ENCODE data around the gene CPVL.

CPVL gene

DNA sequence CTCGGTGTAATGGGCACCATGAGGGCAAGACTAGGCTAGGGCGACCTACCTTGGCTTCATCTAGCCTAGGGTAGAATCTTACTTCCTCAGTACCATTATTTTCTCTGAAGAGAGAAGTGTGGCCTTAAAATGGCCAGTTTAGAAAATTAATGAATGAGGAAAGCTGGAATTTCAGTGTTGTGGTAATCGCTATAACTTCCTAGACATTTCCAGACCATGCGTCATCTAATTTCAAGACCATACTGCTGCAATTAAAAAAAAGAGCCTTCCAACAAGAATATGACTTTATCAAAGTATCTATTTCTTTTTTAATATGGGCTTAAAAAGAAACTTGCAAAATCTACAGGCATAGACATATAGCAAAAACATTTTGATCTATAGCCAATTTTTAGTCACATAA, 68.5 kb downstream of the CPVL start:
- no peaks in the 10 kb centered on the region for H3K9me3 Mint-ChIP-seq
- H3K27me3 Mint-ChIP-seq (ENCODE audit: low read depth): peaks cover 14% of the 10 kb centered on the region
- H3K36me3 Mint-ChIP-seq (ENCODE audit: low read depth): no peaks in the 10 kb centered on the region
- H3K27ac Mint-ChIP-seq: no peak overlapping the region
- H3K4me1 Mint-ChIP-seq (ENCODE audit: low read depth): no peaks in the 10 kb centered on the region
- no peak overlapping the region for H3K4me3 Mint-ChIP-seq

DNA sequence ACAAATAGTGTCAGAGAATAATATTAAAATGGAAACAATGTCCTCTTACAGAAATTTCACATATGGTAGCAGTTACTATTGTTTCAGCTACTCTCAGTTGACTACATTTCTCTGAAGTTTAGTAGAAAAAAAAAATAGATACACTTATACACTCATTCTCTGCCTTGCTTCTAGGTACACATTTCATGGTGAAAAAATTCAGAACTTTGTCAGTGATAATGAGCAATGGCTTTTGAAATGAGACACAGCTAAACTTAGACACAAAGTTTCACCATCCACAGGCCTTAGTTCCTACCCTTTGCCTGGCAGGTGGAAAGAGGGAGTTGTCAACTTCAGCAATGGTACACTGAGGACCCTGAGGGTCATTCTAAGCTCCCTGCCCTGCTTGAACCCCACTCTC, 69.2 kb downstream of the CPVL start:
- Mint-ChIP-seq H3K27ac (no peak overlapping the region), H3K36me3 (ENCODE audit: low read depth) (no peaks in the 10 kb centered on the region), H3K9me3 (no peaks in the 10 kb centered on the region), H3K4me3 (no peak overlapping the region), H3K27me3 (ENCODE audit: low read depth) (peaks cover 14% of the 10 kb centered on the region), H3K4me1 (ENCODE audit: low read depth) (no peaks in the 10 kb centered on the region)

DNA sequence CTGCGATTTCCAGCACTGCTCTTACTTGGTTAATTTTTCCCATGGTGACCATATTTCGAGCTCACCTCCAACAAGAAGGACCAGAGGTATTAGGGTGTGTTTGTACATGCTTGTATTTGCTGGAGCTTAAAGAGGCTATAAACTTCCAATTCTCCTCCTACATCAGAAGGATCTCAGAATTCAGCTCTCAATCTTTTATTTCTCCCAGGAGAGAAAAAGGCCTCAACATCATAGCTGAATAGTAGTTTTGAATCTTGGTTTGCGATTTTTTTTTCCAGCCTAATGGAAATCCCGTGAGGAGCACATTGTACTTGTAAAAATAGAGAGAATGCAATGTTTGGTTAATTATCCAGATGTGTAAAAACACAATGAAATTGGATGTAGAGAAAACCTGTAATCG, 69.7 kb downstream of the CPVL start:
- H3K4me1 Mint-ChIP-seq (ENCODE audit: low read depth): no peaks in the 10 kb centered on the region
- H3K9me3 Mint-ChIP-seq: no peaks in the 10 kb centered on the region
- no peak overlapping the region for H3K4me3 Mint-ChIP-seq
- no peak overlapping the region for H3K27ac Mint-ChIP-seq
- no peaks in the 10 kb centered on the region for H3K36me3 Mint-ChIP-seq (ENCODE audit: low read depth)
- peaks cover 10% of the 10 kb centered on the region for H3K27me3 Mint-ChIP-seq (ENCODE audit: low read depth)

DNA sequence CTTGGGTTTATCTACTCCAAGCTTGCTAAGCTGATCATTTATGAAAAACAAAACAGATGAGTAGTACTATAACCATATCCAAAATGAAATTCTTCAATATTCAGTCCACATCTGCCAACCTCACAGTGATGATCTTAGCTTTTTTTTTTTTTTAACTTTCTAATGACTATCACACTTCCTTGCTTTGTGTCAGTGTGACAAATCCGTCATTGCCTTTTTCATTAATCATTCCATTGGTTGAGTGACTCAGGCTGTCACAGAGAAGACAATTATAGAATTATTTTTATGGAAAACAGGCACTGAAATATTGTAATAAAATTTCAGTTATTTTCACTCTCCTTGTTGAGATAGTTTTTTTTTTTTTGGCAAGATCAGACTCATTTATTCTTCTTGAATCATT, 70.7 kb downstream of the CPVL start:
- no peaks in the 10 kb centered on the region for H3K36me3 Mint-ChIP-seq (ENCODE audit: low read depth)
- H3K27me3 Mint-ChIP-seq (ENCODE audit: low read depth): peaks cover 5% of the 10 kb centered on the region
- H3K9me3 Mint-ChIP-seq: no peaks in the 10 kb centered on the region
- H3K27ac Mint-ChIP-seq: no peak overlapping the region
- H3K4me1 Mint-ChIP-seq (ENCODE audit: low read depth): no peaks in the 10 kb centered on the region
- H3K4me3 Mint-ChIP-seq: no peak overlapping the region

DNA sequence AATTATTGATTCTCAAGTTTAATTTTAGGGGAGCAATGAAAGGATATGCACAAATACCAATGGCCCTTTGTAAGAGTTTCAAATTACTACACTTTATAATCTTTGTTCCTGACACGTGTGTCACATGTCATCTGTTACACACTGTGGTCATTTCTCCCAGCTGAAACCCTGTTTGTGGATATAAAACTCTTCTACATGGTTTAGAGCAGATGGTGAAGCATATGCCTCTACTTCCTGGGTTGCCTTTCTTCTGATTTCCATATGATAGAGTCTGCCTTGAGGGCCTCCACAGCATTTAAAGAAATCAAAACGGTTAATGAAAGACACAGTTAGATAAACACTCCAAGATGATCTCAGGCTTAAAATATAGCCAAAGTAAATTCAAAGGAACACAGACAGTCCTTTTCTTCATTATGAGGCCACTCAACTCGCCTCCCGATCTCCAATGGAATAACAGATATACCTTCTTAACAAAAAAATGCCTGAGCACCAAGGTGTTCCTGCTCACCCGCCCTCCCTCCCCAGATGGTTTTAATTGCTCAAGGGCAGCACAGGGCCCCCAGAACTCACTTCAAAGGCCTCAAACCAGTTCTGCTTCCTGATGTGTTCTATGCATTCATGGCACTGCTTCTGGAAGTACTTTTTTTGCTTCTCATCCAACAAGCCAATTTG, 75.0 kb downstream of the CPVL start:
- H3K9me3 Mint-ChIP-seq: no peaks in the 10 kb centered on the region
- no peak overlapping the region for H3K4me3 Mint-ChIP-seq
- peaks cover 5% of the 10 kb centered on the region for H3K27me3 Mint-ChIP-seq (ENCODE audit: low read depth)
- H3K27ac Mint-ChIP-seq: no peak overlapping the region
- H3K4me1 Mint-ChIP-seq (ENCODE audit: low read depth): no peaks in the 10 kb centered on the region
- no peaks in the 10 kb centered on the region for H3K36me3 Mint-ChIP-seq (ENCODE audit: low read depth)

DNA sequence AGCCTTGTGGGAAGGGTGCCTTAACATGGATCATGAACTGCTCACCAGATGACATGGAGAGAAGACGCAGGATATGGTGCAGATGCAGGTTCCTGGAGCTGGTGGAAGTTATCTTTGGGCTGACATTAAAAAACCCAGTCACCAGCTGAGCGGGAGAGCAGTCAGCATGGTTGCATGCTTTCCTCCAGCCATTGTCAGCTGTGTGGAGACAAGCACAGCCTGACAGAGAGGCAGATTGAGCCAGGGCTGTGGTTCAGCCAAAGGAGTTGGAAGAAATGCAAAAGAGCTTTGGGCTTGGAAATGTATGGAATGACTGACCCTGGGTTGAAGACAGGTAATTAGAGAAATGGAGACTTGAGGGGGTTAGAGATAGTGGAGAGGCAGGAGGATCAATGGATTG, 79.7 kb downstream of the CPVL start:
- no peaks in the 10 kb centered on the region for H3K4me1 Mint-ChIP-seq (ENCODE audit: low read depth)
- H3K36me3 Mint-ChIP-seq (ENCODE audit: low read depth): no peaks in the 10 kb centered on the region
- peaks cover 4% of the 10 kb centered on the region for H3K27me3 Mint-ChIP-seq (ENCODE audit: low read depth)
- no peak overlapping the region for H3K27ac Mint-ChIP-seq
- H3K9me3 Mint-ChIP-seq: no peaks in the 10 kb centered on the region
- no peak overlapping the region for H3K4me3 Mint-ChIP-seq

DNA sequence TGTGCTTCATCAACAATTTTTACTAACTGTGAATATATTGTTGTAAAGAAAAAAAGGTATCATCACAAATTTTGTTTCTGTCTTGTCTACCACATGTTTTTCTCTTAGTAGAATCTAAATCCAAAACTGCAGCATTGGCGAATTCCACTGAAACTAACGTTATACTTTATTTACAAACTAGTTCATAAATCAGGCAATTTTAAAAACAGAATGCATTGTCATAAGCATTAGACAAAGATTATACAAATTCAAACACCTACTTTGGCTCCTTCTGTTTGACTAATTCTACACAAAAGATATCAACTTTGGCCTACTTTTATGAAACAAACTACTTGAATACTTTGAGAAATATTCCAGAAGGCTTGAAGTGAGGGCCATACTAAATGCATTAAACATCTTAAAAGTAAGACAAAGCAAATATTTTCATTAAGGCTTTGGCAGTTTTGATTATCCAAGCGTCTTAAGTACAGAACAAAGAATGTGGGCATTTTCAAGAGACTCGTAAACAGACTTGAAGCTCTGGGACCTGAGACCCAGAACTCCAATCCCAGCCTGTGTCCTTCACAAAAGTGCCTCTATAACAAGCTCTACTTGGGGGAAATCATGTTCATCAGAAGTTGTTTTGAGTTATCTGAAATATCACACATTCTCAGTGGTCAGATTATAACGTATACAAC, 81.0 kb downstream of the CPVL start:
- Mint-ChIP-seq H3K9me3 (no peaks in the 10 kb centered on the region), H3K27me3 (ENCODE audit: low read depth) (peaks cover 4% of the 10 kb centered on the region), H3K4me3 (no peak overlapping the region), H3K27ac (no peak overlapping the region), H3K4me1 (ENCODE audit: low read depth) (no peaks in the 10 kb centered on the region), H3K36me3 (ENCODE audit: low read depth) (no peaks in the 10 kb centered on the region)

DNA sequence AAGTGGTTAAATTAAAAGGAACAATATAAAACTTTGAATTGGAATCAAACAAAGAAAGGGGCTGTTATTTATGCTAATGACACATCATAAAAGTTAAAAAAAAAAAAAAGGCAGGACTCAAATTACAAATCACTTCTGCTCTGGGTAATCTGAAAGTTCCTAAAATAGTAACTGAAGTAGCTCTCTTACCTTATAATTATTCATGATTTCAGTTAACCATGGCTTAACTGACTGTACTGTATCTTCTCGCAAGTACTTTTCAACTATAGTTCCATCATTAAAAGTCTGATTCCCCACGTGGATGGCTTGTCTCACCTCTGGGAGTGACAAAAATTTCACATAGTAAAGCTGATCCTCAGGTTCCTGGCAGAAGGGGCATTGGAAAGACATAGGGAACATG, 82.5 kb downstream of the CPVL start:
- peaks cover 4% of the 10 kb centered on the region for H3K27me3 Mint-ChIP-seq (ENCODE audit: low read depth)
- H3K4me3 Mint-ChIP-seq: no peak overlapping the region
- no peak overlapping the region for H3K27ac Mint-ChIP-seq
- no peaks in the 10 kb centered on the region for H3K9me3 Mint-ChIP-seq
- H3K4me1 Mint-ChIP-seq (ENCODE audit: low read depth): no peaks in the 10 kb centered on the region
- H3K36me3 Mint-ChIP-seq (ENCODE audit: low read depth): no peaks in the 10 kb centered on the region

DNA sequence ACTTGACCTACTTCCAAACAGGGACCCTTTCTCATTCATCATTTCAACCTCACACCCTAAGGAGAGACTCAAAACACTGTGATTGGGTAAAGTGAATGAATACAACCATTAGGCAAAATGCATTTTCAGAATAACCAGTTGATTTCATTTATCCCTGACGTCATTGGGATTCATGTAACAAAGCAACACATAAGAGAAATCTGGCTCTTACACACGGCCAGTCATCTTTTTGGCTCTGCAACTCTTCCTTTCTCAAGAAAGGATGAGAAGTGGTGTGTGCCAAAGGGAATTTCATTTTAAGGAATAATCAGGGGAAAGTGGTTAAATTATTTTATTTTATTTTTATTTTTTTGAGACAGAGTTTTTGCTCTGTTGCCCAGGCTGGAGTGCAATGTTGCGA, 83.1 kb downstream of the CPVL start:
- H3K9me3 Mint-ChIP-seq: peaks cover 6% of the 10 kb centered on the region
- H3K27me3 Mint-ChIP-seq (ENCODE audit: low read depth): peaks cover 4% of the 10 kb centered on the region
- no peak overlapping the region for H3K4me3 Mint-ChIP-seq
- H3K27ac Mint-ChIP-seq: no peak overlapping the region
- H3K4me1 Mint-ChIP-seq (ENCODE audit: low read depth): no peaks in the 10 kb centered on the region
- no peaks in the 10 kb centered on the region for H3K36me3 Mint-ChIP-seq (ENCODE audit: low read depth)

DNA sequence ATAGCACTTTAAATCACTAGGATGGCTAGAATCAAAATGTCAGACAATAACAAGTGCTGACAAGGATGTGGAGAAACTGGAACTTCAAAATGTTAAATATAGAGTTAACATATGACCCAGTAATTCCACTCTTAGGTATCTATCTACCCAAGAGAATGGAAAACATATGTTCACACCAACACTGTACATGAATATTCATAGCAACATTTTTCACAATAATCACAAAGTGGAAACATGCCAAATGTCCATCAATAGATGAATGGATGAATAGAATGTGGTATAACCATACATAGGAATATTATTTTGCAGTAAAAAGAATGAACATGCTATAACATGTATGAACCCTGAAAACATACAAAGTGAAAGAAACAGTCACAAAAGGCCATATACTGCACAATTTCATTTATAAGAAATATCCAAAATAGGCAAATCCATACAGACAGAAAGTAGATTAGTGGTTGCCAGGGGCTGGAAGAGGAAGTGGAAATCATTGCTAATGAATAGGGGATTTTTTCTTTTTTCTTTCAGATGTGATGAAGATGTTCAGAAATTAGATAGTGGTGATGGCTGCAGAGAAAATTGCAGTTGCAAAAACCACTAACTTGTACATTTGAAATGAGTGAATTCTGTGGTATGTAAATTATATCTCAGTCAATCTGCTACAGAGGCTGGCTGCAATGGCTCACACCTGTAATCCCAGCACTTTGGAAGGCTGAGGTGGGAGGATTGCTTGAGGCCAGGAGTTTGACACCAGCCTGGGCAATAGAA, 93.0 kb downstream of the CPVL start:
- H3K4me3 Mint-ChIP-seq: no peak overlapping the region
- no peaks in the 10 kb centered on the region for H3K36me3 Mint-ChIP-seq (ENCODE audit: low read depth)
- no peak overlapping the region for H3K27ac Mint-ChIP-seq
- H3K27me3 Mint-ChIP-seq (ENCODE audit: low read depth): no peaks in the 10 kb centered on the region
- H3K4me1 Mint-ChIP-seq (ENCODE audit: low read depth): no peaks in the 10 kb centered on the region
- H3K9me3 Mint-ChIP-seq: peaks cover under 1% of the 10 kb centered on the region

DNA sequence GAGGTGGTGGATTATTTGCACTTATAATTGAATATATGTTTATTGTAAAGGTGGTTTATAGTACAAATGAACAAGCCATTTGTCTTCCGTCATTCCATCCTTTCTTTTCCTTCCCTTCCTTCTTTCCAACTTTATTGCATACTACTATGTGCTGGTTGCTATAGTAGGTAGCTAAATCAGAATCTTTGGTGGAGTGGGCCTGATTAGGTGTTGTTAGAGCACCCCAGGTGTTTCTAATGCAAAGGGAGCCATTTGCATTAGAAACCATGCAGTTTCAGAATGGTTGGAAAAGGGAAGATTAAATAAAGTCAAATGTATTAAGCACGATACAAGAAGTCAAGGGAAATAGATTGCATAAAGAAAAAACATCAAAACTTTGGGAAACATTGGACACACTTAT, 99.4 kb downstream of the CPVL start:
- no peak overlapping the region for H3K4me3 Mint-ChIP-seq
- H3K27ac Mint-ChIP-seq: no peak overlapping the region
- H3K9me3 Mint-ChIP-seq: no peaks in the 10 kb centered on the region
- no peaks in the 10 kb centered on the region for H3K27me3 Mint-ChIP-seq (ENCODE audit: low read depth)
- H3K4me1 Mint-ChIP-seq (ENCODE audit: low read depth): no peaks in the 10 kb centered on the region
- no peaks in the 10 kb centered on the region for H3K36me3 Mint-ChIP-seq (ENCODE audit: low read depth)

DNA sequence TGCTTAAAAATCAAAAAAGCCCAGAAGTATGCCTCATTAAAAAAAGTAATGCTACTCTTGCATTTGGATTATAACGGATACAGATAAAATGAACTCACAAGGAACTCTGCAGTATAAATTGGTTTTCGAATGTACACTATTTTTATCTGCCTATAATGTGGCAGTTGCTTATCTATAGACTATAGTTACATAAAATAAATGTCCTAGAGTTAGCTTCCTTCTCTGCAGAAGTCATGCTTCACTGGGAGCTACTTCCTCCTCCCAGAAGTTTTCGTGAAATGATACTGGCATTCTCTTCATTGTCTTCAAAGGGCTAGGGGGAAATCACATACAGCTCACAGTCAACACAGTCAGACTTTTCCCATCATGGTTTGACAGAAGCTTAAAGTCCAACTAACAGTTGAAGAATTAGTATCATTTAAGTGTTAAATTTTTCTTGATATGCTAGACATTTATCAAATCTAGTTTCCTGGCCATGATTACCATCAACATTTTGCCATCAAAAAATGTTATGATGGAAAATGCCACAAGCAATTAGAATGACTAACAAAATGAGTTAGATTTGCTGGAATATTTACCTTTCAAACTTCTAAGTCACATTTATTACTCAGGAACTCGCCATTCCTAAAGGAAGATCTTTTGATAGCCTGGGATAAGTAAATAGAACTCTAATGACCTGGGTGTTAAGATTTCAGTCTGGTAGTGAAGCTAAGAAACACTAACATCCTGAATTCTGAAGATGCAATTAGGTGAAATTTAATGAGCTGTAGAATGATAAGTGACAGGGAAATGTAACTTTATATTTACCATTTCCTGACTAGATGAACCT, 100.9 kb downstream of the CPVL start:
- Mint-ChIP-seq H3K36me3 (ENCODE audit: low read depth) (no peaks in the 10 kb centered on the region), H3K9me3 (no peaks in the 10 kb centered on the region), H3K4me1 (ENCODE audit: low read depth) (no peaks in the 10 kb centered on the region), H3K27me3 (ENCODE audit: low read depth) (no peaks in the 10 kb centered on the region), H3K4me3 (no peak overlapping the region), H3K27ac (no peak overlapping the region)

DNA sequence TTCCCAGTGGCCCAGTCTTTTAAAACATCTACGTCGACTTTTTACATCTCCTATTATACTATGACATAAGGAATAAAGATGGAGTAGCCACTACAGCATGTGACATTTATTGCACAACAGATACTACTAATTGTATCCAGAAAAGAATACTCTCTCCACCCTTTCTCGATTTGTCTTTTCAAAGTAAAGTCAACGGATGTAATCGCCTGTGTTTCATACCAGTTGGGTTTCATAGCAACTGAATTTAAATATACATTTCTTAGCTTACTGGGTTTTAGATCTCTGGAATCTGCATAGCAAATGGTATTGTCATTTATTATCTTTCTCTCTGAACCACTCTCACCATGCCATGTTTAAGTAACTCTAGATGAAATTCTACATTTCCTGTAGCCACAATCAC, 101.8 kb downstream of the CPVL start:
- Mint-ChIP-seq H3K27me3 (ENCODE audit: low read depth) (no peaks in the 10 kb centered on the region), H3K4me3 (no peak overlapping the region), H3K4me1 (ENCODE audit: low read depth) (peaks cover 1% of the 10 kb centered on the region), H3K27ac (no peak overlapping the region), H3K36me3 (ENCODE audit: low read depth) (no peaks in the 10 kb centered on the region), H3K9me3 (no peaks in the 10 kb centered on the region)

DNA sequence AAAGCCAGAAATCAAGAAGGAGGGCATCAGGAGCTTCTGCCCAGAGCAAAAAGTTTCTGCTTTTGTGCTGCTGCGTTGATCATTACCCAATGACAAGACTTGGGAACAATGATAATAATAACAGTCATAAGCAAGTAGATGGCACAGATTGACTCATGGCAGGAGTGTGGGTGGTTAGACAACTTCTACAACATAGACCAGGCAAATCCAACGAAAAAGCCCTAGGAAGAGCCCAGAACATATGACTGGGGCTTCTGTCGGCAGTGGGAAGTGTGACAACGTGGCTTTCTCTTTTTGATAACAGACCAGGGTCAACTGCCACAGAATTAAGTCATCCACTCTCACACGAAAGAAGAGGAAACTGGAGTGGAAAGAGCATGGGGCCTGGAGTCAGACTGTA, 102.8 kb downstream of the CPVL start:
- H3K9me3 Mint-ChIP-seq: no peaks in the 10 kb centered on the region
- peaks cover 5% of the 10 kb centered on the region for H3K4me1 Mint-ChIP-seq (ENCODE audit: low read depth)
- H3K27me3 Mint-ChIP-seq (ENCODE audit: low read depth): no peaks in the 10 kb centered on the region
- no peaks in the 10 kb centered on the region for H3K36me3 Mint-ChIP-seq (ENCODE audit: low read depth)
- no peak overlapping the region for H3K4me3 Mint-ChIP-seq
- no peak overlapping the region for H3K27ac Mint-ChIP-seq

All from T-helper 1 cell treated with Interleukin-12 subunit alpha and Interleukin-12 subunit beta and Interleukin-4 antibody, amounts not matched to agents 30 μg/mL and 1 μg/mL, for 36 hours (primary cell).